Upper lobe of left lung (tissue), 4 donors: ENCODE data around the gene DIPK1C.

Source experiments
- CTCF ChIP-seq, 6 experiments: fragments of 450-650 bp in 4 of 6; fragments of 200-600 bp in 2 of 6; sonication (generic) in 2 of 6; IDR thresholded peaks; one replicate each; pipeline ENCODE4 v1.5.1; 2016 to 2019; ENCODE audit warnings: antibody characterized with exemption in 6 of 6
- POLR2AphosphoS5 ChIP-seq, 2 donors: sonication (generic); formaldehyde crosslinking; IDR thresholded peaks; one replicate each; pipeline ENCODE4 v1.5.1; 2017; ENCODE audit warnings: antibody characterized with exemption in 2 of 2

GRCh38 chr18:74436158-74436769 lies 20.8 kb downstream of the DIPK1C start:
- no peak for TF ChIP-seq POLR2AphosphoS5 (IDR thresholded peaks at IDR 0.05)
- no peak for TF ChIP-seq CTCF (IDR thresholded peaks at IDR 0.05)
